CD4-positive, alpha-beta T cell treated with Interleukin-17A for 4 hours (primary cell): ENCODE data around the gene CLEC4A.
"Not testable (repeated sequence)": the region's sequence is repeated elsewhere in the genome, so short reads cannot be mapped to it uniquely, and the experiment has no call there.

Experiments
- DNase-seq: peaks from one replicate; pipeline ENCODE4 v3.0.0-alpha.2; 2020; ENCODE audit warnings: mixed read lengths

CLEC4A gene

DNA sequence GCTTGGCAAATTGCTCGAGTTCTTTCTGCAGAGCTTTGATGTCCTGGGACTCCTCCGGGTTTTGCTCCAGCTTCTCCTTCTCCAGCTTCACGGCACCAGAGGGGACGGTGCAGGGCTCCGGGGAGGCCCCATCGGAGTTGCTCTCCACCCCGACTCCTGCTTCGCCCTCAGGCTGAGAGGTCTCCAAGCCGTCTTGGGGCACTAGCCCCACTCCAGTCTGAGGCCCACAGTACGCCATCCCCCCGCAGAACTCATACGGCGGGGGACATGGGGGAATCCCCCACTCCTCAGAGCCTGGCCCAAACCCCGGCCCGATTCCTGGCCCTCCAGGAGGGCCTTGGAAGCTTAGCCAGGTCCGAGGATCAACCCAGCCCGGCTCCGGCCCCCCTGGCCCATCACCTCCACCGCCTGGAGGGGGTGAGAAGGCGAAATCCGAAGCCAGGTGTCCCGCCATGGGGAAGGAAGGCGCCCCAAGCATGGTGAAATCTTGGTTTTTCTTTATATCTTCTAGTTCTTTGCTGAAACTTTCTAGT lies 11.0 kb downstream of the CLEC4A start:
- not testable (repeated sequence) for DNase-seq

- not testable (repeated sequence) for DNase-seq
Measured at GRCh38 chr12:8141647-8142046, 18.2 kb downstream of the CLEC4A start.

GRCh38 chr12:8143261-8143660 lies 19.8 kb downstream of the CLEC4A start:
- DNase-seq, result no peak

DNA sequence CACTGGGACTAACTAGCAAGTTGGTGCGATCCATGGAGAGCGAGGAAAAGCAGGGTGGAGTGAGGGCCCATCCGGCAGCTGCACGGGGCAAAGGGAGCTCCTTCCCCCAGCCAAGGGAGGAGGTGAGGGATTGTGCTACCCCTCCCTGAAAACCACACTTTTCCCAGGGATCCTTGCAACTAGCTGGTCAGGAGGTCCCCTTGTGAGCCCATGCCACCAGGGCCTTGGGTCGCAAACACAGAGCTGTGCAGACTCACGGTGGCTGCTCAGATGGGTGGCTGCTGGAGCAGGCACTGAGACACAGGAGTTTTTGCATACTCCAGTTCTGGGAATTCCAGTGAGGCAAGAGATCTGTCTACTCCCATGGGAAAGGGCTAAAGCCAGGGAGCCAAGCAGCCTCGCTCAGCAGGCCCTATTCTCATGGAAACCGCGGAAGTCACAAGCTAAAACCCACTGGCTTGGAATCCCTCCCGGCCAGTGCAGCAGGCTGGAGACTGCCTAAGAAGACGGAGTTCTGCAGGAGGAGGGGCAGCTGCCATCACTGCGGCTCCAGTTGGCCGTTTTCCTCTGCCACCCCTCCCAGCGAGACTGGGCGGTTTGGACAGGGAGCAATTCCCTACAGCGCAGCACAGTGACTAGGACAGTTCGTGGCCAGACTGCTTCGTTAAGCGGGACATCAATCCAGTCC lies 22.5 kb downstream of the CLEC4A start:
- DNase-seq, result no peak

- DNase-seq, result no peak
Measured at GRCh38 chr12:8146442-8146771, 23.0 kb downstream of the CLEC4A start.

DNA sequence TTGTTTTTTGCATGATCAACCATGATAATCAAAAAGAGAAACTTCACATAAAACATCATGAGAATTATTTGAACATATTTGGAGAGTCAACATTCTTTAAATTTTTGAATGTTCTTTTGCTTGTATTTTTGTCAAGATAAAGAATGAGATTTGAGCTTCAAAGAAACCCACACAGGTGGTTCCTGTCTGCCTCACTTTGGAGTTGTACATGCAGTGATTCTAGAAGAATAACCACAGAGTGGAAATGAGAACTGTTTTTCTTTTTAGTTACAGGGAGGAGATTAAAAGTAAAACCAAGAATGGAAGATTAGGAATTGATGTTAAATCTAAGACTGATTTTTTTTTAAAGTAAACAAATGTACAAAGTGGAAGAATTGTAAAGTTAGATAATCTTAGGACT lies 31.1 kb downstream of the CLEC4A start:
- DNase-seq, result no peak

DNA sequence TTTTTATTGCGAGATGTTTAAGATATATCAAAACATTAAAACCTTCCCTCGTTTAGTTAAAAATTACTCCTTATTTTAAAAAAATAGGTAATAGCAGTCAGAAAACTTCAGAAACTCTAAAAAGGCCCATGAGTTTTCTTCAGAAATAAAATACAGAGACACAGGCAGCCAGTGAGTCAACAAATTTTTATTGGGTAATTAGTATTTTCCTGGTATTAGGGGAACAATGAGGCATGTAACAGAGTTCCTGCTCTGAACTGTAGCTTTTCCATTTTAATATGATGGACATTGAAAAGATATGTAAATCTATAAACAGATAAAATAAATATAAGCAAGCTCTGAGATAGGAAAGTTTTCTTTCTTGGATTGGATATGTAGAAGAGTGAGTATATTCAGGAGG lies 33.0 kb downstream of the CLEC4A start:
- DNase-seq, result no peak

- no peak for DNase-seq
Measured at GRCh38 chr12:8156845-8157244, 33.4 kb downstream of the CLEC4A start, which contains the start of gene ZNF705A. Gene ZNF705A, plus strand, starts transcription at chr12:8157015. Its CDS starts 15,611 bp downstream, at chr12:8172626.

- no peak for DNase-seq
Measured at GRCh38 chr12:8157484-8158198, 34.2 kb downstream of the CLEC4A start.

DNA sequence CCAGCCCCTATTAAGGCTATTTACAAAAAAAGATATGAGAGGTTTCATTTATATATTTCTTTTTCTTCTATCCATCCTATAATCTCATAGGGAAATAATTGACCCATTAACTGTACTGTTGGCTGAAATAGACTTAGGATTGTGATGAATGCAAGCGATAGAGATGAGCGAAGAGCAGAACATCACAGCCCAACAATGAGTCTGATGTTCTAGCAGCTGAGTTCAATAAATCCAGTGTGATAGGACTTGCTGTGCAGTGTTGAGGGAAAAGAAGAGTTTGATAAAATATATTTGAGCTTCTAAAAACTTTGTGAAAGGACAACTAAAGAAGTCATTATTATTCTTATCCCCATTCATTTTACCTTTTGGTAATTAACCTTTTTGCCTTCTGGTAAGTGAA lies 49.5 kb downstream of the CLEC4A start:
- not testable (repeated sequence) for DNase-seq

- peak; percentile 70 for DNase-seq
Measured at GRCh38 chr12:8179989-8180585, 56.7 kb downstream of the CLEC4A start.

DNA sequence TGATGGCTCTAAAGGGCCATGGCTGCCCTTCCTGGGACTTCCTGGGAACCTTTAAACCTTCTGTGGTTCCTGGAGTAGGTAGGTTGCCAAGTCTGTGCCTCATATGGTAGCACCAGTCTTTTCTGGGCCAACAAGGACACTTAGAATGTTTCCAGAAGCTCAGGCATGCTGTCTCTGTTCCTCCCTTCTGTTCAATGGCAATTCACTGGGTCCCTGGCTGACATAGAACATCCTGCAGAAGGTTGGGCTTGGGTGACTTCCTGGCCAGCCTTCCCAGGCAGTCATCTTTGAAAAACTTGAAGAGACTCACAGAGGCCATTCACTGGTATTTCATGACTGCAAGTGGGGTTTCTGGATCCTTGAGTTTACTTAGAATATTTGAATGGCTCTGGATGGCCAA lies 57.9 kb downstream of the CLEC4A start:
- not testable (repeated sequence) for DNase-seq

DNA sequence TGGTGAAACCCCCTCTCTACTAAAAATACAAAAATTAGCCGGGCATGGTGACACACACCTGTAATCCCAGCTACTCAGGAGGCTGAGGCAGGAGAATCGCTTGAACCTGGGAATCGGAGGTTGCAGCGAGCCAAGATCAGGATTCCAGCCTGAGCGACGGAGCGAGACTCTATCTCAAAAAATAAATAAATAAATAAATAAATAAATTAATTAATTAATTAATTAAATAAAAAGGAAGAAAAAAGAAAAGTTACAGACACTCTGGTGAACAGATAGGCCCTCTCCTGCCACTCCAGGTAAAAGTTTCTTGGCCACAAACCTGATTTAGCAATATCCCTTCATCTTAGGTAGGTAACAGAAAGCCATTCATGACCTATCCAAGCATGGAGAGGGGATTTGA lies 59.5 kb downstream of the CLEC4A start:
- not testable (repeated sequence) for DNase-seq

DNA sequence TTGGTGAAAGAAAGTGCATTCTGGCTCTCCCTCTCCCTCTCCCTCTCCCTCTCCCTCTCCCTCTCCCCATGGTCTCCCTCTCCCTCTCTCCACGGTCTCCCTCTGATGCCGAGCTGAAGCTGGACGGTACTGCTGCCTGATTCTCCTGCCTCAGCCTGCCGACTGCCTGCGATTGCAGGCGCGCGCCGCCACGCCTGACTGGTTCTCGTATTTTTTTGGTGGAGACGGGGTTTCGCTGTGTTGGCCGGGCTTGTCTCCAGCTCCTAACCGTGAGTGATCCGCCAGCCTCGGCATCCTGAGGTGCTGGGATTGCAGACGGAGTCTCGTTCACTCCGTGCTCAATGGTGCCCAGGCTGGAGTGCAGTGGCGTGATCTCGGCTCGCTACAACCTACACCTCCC lies 59.9 kb downstream of the CLEC4A start:
- DNase-seq, result not testable (repeated sequence)

DNA sequence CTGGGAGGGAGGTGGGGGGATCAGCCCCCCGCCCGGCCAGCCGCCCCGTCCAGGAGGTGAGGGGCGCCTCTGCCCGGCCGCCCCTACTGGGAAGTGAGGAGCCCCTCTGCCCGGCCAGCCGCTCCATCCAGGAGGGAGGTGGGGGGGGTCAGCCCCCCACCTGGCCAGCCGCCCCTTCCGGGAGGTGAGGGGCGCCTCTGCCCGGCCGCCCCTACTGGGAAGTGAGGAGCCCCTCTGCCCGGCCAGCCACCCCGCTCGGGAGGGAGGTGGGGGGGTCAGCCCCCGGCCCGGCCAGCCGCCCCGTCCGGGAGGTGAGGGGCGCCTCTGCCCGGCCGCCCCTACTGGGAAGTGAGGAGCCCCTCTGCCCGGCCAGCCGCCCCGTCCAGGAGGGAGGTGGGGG lies 60.8 kb downstream of the CLEC4A start:
- not testable (repeated sequence) for DNase-seq

GRCh38 chr12:8188088-8188487 lies 64.7 kb downstream of the CLEC4A start:
- DNase-seq, result not testable (repeated sequence)
